H1 (cell line): Measurements from ENCODE around the gene CD44. TPM values are rescaled to one million over a fixed set of nuclear protein-coding genes. Genes with fewer than 3 reads are reported as not detected.

Experiments
- CTCF ChIA-PET: fragments of 300-600 bp; sonication (Branson Sonifier 250); formaldehyde crosslinking; loops from one replicate; lab custom pipeline; 2021; ENCODE audit not compliant: partially characterized antibody; lab: Charles Lee
- POLR2A ChIA-PET: fragments of 300-600 bp; sonication (Branson Sonifier 250); formaldehyde crosslinking; loops from one replicate; lab custom pipeline; 2021; ENCODE audit warnings: inconsistent platforms; ENCODE audit not compliant: partially characterized antibody; lab: Charles Lee
- DNase-seq, 2 experiments: peaks; one replicate each; pipeline versions ENCODE4 v3.0.0 to v3.0.0-alpha.2; 2010 to 2022; ENCODE audit warnings: low spot score in 2 of 2, low read depth in 1 of 2, mixed read lengths in 1 of 2
- FAIRE-seq: peaks from 2 replicates; lab custom pipeline; 2011; peaks lifted over from hg19 to GRCh38; lab: Jason Lieb, UNC
- H2AFZ ChIP-seq: 2 replicates; pipeline ENCODE4 v1.8.1; 2012; ENCODE audit warnings: low read length, inconsistent platforms
- H2AK5ac ChIP-seq: 2 replicates; pipeline ENCODE4 v1.6.1; 2013; ENCODE audit warnings: low read depth, low read length
- H2BK120ac ChIP-seq: replicated peaks from 2 replicates; pipeline ENCODE3; 2013; ENCODE audit warnings: low read depth, low read length, inconsistent platforms
- H2BK12ac ChIP-seq: 2 replicates; pipeline ENCODE4 v1.6.1; 2013; ENCODE audit warnings: low read depth, low read length
- H2BK15ac ChIP-seq: 2 replicates; pipeline ENCODE4 v1.6.1; 2013; ENCODE audit warnings: low read length
- H2BK20ac ChIP-seq: 2 replicates; pipeline ENCODE4 v1.6.1; 2013; ENCODE audit warnings: low read length
- H2BK5ac ChIP-seq: 2 replicates; pipeline ENCODE4 v1.6.1; 2013; ENCODE audit warnings: low read depth, low read length
- H3K14ac ChIP-seq: 2 replicates; pipeline ENCODE4 v1.6.1; 2013; ENCODE audit warnings: inconsistent platforms; ENCODE audit not compliant: insufficient read length
- H3K18ac ChIP-seq: 2 replicates; pipeline ENCODE4 v1.6.1; 2013; ENCODE audit warnings: low read length; ENCODE audit errors: extremely low read depth
- H3K23ac ChIP-seq: 2 replicates; pipeline ENCODE4 v1.6.1; 2013; ENCODE audit warnings: inconsistent platforms; ENCODE audit not compliant: insufficient read length
- H3K23me2 ChIP-seq: 2 replicates; pipeline ENCODE4 v1.6.1; 2013; ENCODE audit warnings: low read depth, low read length
- H3K27ac ChIP-seq: 2 replicates; pipeline ENCODE4 v1.6.1; 2011; ENCODE audit warnings: low read depth, low read length, inconsistent platforms
- H3K27me3 ChIP-seq, 4 experiments: replicated peaks in 1 of 4; 1 replicate in 1 of 4; 2 replicates in 3 of 4; pipeline versions ENCODE4 v1.6.1 to v1.8.1; 2011 to 2013; ENCODE audit warnings: low read length in 3 of 4, mild to moderate bottlenecking in 3 of 4, inconsistent platforms in 2 of 4, mixed read lengths in 2 of 4, moderate library complexity in 1 of 4; ENCODE audit not compliant: control insufficient read depth in 3 of 4, insufficient read depth in 3 of 4; ENCODE audit errors: extremely low read depth in 1 of 4
- H3K36me3 ChIP-seq, 4 experiments: 2 replicates each; pipeline versions ENCODE4 v1.6.1 to v1.8.1; 2011 to 2013; ENCODE audit warnings: mild to moderate bottlenecking in 4 of 4, low read length in 3 of 4, moderate library complexity in 2 of 4, control low read depth in 1 of 4, inconsistent platforms in 1 of 4; ENCODE audit not compliant: insufficient read depth in 4 of 4, control insufficient read depth in 2 of 4
- H3K4ac ChIP-seq: replicated peaks from 2 replicates; pipeline ENCODE3; 2013; ENCODE audit warnings: low read length, low read depth, mixed read lengths, inconsistent platforms; ENCODE audit not compliant: insufficient read length
- H3K4me1 ChIP-seq, 4 experiments: replicated peaks in 1 of 4; 1 replicate in 1 of 4; 2 replicates in 3 of 4; pipeline versions ENCODE4 v1.6.1 to v1.8.1; 2011 to 2013; ENCODE audit warnings: low read length in 3 of 4, inconsistent platforms in 2 of 4, mixed read lengths in 1 of 4; ENCODE audit not compliant: insufficient read depth in 4 of 4, control insufficient read depth in 3 of 4
- H3K4me2 ChIP-seq, 2 experiments: 2 replicates each; pipeline versions ENCODE4 v1.6.1 to v1.8.1; 2011 to 2013; ENCODE audit warnings: low read depth in 2 of 2, low read length in 2 of 2, control low read depth in 1 of 2, inconsistent platforms in 1 of 2, mild to moderate bottlenecking in 1 of 2; ENCODE audit not compliant: insufficient read depth in 1 of 2
- H3K4me3 ChIP-seq, 4 experiments: fragments of 200-600, 300-600 bp in 1 of 4; sonication (generic), shearing (Covaris generic), sonication (Bioruptor Twin) in 1 of 4; 2 replicates each; pipeline versions ENCODE4 v1.5.1 to v1.8.1; 2011 to 2016; ENCODE audit warnings: low read length in 4 of 4, low read depth in 3 of 4, control low read depth in 2 of 4, inconsistent platforms in 2 of 4, mild to moderate bottlenecking in 2 of 4, mixed read lengths in 1 of 4, moderate library complexity in 1 of 4; ENCODE audit not compliant: insufficient read depth in 2 of 4; ENCODE audit errors: extremely low read depth in 1 of 4
- H3K56ac ChIP-seq: replicated peaks from 2 replicates; pipeline ENCODE3; 2013; ENCODE audit warnings: low read depth, mild to moderate bottlenecking, mixed read lengths, low read length, inconsistent platforms; ENCODE audit not compliant: insufficient read length
- H3K79me1 ChIP-seq: 2 replicates; pipeline ENCODE4 v1.6.1; 2013; ENCODE audit warnings: low read depth, low read length, control low read depth
- H3K79me2 ChIP-seq, 2 experiments: 2 replicates each; pipeline versions ENCODE4 v1.6.1 to v1.8.1; 2012 to 2013; ENCODE audit warnings: low read length in 2 of 2, mild to moderate bottlenecking in 2 of 2, inconsistent platforms in 1 of 2; ENCODE audit not compliant: insufficient read depth in 2 of 2, control insufficient read depth in 1 of 2
- H3K9ac ChIP-seq, 4 experiments: replicated peaks in 1 of 4; 1 replicate in 1 of 4; 2 replicates in 3 of 4; pipeline versions ENCODE4 v1.6.1 to v1.8.1; 2011 to 2013; ENCODE audit warnings: low read depth in 3 of 4, low read length in 3 of 4, control low read depth in 2 of 4, mild to moderate bottlenecking in 2 of 4, moderate library complexity in 2 of 4, inconsistent platforms in 1 of 4; ENCODE audit errors: extremely low read depth in 1 of 4
- H3K9me3 ChIP-seq, 2 experiments: 2 replicates each; pipeline versions ENCODE4 v1.6.1 to v1.8.1; 2012 to 2013; ENCODE audit warnings: mild to moderate bottlenecking in 2 of 2, moderate library complexity in 2 of 2, control low read depth in 1 of 2, inconsistent platforms in 1 of 2, low read depth in 1 of 2, low read length in 1 of 2, mixed read lengths in 1 of 2; ENCODE audit not compliant: insufficient read depth in 2 of 2
- H4K20me1 ChIP-seq, 2 experiments: replicated peaks in 1 of 2; 2 replicates each; pipeline versions ENCODE3 to v1.8.1; 2011 to 2013; ENCODE audit warnings: inconsistent platforms in 2 of 2, low read length in 2 of 2, mild to moderate bottlenecking in 1 of 2; ENCODE audit not compliant: insufficient read depth in 2 of 2, control insufficient read depth in 1 of 2
- H4K5ac ChIP-seq: 2 replicates; pipeline ENCODE4 v1.6.1; 2013; ENCODE audit warnings: low read length, low read depth, mixed read lengths, inconsistent platforms; ENCODE audit not compliant: insufficient read length
- H4K8ac ChIP-seq: 2 replicates; pipeline ENCODE4 v1.8.0; 2013; ENCODE audit warnings: mild to moderate bottlenecking, moderate library complexity, low read length, inconsistent platforms; ENCODE audit not compliant: insufficient read depth; ENCODE audit errors: extremely low read depth
- H4K91ac ChIP-seq: replicated peaks from 2 replicates; pipeline ENCODE3; 2013; ENCODE audit warnings: low read length, mixed read lengths, inconsistent platforms; ENCODE audit not compliant: insufficient read length
- CEBPB ChIP-seq: IDR thresholded peaks from 2 replicates; pipeline ENCODE4 v1.6.1; 2012; ENCODE audit warnings: low read depth, low read length
- CREB1 ChIP-seq: IDR thresholded peaks from 2 replicates; pipeline ENCODE4 v1.6.1; 2012; ENCODE audit warnings: inconsistent platforms
- CTBP2 ChIP-seq: IDR thresholded peaks from 2 replicates; pipeline ENCODE4 v1.7.0; 2011; ENCODE audit warnings: borderline replicate concordance, mild to moderate bottlenecking, moderate library complexity, mixed read lengths, low read length; ENCODE audit not compliant: insufficient read depth, insufficient read length
- EZH2 ChIP-seq: fragments of 200-600 bp; sonication (generic); IDR thresholded peaks from 2 replicates; pipeline ENCODE4 v1.7.1; 2012; ENCODE audit warnings: low read depth, mild to moderate bottlenecking, moderate library complexity, low read length, inconsistent platforms; ENCODE audit not compliant: severe bottlenecking
- GTF2F1 ChIP-seq: IDR thresholded peaks from 2 replicates; pipeline ENCODE4 v1.6.1; 2012; ENCODE audit warnings: low read depth, low read length, improper control_type of control experiment, borderline replicate concordance
- HDAC2 ChIP-seq, 2 experiments: fragments of 300-600 bp in 1 of 2; sonication (generic) in 1 of 2; IDR thresholded peaks; 2 replicates each; pipeline ENCODE4 v1.6.1; 2011 to 2012; ENCODE audit warnings: low read depth in 2 of 2, low read length in 2 of 2, mild to moderate bottlenecking in 2 of 2, moderate library complexity in 2 of 2, borderline replicate concordance in 1 of 2, inconsistent platforms in 1 of 2
- PHF8 ChIP-seq: fragments of 200-600 bp; sonication (generic); conservative IDR thresholded peaks from 2 replicates; pipeline ENCODE4 v1.7.1; 2012; ENCODE audit warnings: low read depth, mild to moderate bottlenecking, inconsistent platforms, low read length, moderate library complexity
- POLR2AphosphoS5 ChIP-seq: IDR thresholded peaks from 2 replicates; pipeline ENCODE4 v1.6.1; 2011; ENCODE audit warnings: low read depth, low read length
- RAD21 ChIP-seq, 2 experiments: IDR thresholded peaks in 1 of 2; conservative IDR thresholded peaks in 1 of 2; 2 replicates each; pipeline ENCODE4 v1.6.1; 2011; ENCODE audit warnings: low read depth in 2 of 2, low read length in 2 of 2, improper control_type of control experiment in 1 of 2, inconsistent platforms in 1 of 2, mild to moderate bottlenecking in 1 of 2, moderate library complexity in 1 of 2
- TAF7 ChIP-seq: optimal IDR thresholded peaks from 2 replicates; pipeline ENCODE3; 2011; ENCODE audit warnings: low read depth, mild to moderate bottlenecking, inconsistent platforms, low read length, moderate library complexity, borderline replicate concordance
- TCF12 ChIP-seq: IDR thresholded peaks from 2 replicates; pipeline ENCODE4 v1.6.1; 2011; ENCODE audit warnings: low read depth, mild to moderate bottlenecking, low read length
- TEAD4 ChIP-seq: IDR thresholded peaks from 2 replicates; pipeline ENCODE4 v1.6.1; 2012; ENCODE audit warnings: low read depth, low read length, inconsistent platforms, mixed read lengths
- WGBS, 2 experiments: shearing (Covaris generic) in 1 of 2; methylation state at CpG; one replicate each; pipeline versions ENCODE4 v1.1.6 to v1.1.7; 2013 to 2015; ENCODE audit warnings: low lambda C conversion rate in 2 of 2, mixed read lengths in 2 of 2, inconsistent platforms in 1 of 2, low coverage in 1 of 2, missing lambda C conversion rate in 1 of 2; ENCODE audit not compliant: insufficient replicate concordance in 2 of 2, insufficient coverage in 1 of 2, insufficient read length in 1 of 2; ENCODE audit errors: extremely low coverage in 1 of 2, missing lambda C conversion rate in 1 of 2; 5-methylcytosine and 5-hydroxymethylcytosine counted together
- polyA plus RNA-seq, 7 experiments: library from polyadenylated mRNA; depleted of rRNA in 3 of 7; stranded (reverse) in 5 of 7; unstranded in 2 of 7; fragments of >200 nt in 5 of 7; fragments of 200-250 nt in 2 of 7; gene quantifications; 1 replicate in 5 of 7; 2 replicates in 1 of 7; 4 replicates in 1 of 7; pipeline versions ENCODE4 v1.2.1 to v1.2.3, GENCODE V29; 2011 to 2013; ENCODE audit warnings: missing spikeins in 2 of 7, mixed read lengths in 2 of 7
- total RNA-seq: library from RNA; stranded (reverse); fragmentation: NEBNext Ultra II Directional; extraction: Animal tissue kit (Norgen Biotek cat#: 25700); gene quantifications from 2 replicates; pipeline ENCODE4 v1.2.1, GENCODE V29; 2021
- TF ChIP-seq, protein P1 (sequence below): IDR thresholded peaks from 2 replicates; pipeline ENCODE4 v1.6.1; 2012; ENCODE audit warnings: inconsistent platforms

CD44 gene
- total and polyA plus RNA-seq, 2 of the 8 experiments (the other 6 are each of a cell fraction or from before 2014, with no cell fraction given), result 11.8 to 13.7 TPM

DNA sequence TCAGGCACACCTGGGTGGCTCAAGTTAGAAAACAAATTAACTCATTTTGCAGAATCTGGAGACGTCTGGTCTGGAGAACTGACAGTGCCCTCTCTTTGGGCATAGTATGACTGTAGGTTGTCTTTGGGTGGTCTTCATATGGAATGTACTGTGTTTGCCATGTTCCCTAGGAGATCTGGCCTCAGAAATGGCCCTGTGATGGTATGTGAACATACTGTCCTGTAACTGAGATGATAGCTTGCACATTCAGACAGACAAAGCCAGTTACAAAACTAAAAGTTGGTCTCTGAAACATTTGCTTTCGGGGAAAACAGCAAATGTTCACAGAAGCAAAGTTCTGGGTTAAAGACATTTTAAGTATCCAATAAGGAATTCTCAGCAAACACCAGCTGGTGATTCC lies 29.7 kb downstream of the CD44 start:
- H3K27ac ChIP-seq, result no peak overlapping the region
- H3K4me3 ChIP-seq, result no peak overlapping the region
- TF ChIP-seq EZH2, result no peak
- TF ChIP-seq RAD21 (IDR thresholded peaks at IDR 0.05 in 1 of 2, conservative IDR thresholded peaks at IDR 0.05 in 1 of 2; ENCODE audit: low read depth in 2 of 2, low read length in 2 of 2), result no peak
- TF ChIP-seq TAF7, result no peak
- no peak for TF ChIP-seq GTF2F1
- no peak for TF ChIP-seq PHF8
- no peak for TF ChIP-seq TCF12
- no peak for TF ChIP-seq POLR2AphosphoS5
- TF ChIP-seq CTBP2, result no peak
- no peak for TF ChIP-seq CREB1
- TF ChIP-seq CEBPB, result no peak
- no peak for TF ChIP-seq HDAC2 (IDR thresholded peaks at IDR 0.05; ENCODE audit: borderline replicate concordance in 1 of 2, low read depth in 2 of 2, low read length in 2 of 2)
- TF ChIP-seq TEAD4, result no peak
- TF ChIP-seq, protein P1, sequence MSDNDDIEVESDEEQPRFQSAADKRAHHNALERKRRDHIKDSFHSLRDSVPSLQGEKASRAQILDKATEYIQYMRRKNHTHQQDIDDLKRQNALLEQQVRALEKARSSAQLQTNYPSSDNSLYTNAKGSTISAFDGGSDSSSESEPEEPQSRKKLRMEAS, result no peak
- no peaks in the 10 kb centered on the region for H3K27me3 ChIP-seq
- no peak overlapping the region for H2BK5ac ChIP-seq
- no peak overlapping the region for H4K91ac ChIP-seq
- no peak overlapping the region for H3K14ac ChIP-seq
- FAIRE-seq (no peak), DNase-seq (no peak)
- H2AK5ac ChIP-seq, result no peak overlapping the region
- no peak overlapping the region for H2BK12ac ChIP-seq
- no peak overlapping the region for H2BK20ac ChIP-seq
- no peaks in the 10 kb centered on the region for H3K79me1 ChIP-seq
- no peak overlapping the region for H3K23ac ChIP-seq
- H3K4me1 ChIP-seq, result peaks cover 1 to 9% (median 5%) of the 10 kb centered on the region in 4 experiments; a peak in 6 of 7 replicates
- no peak overlapping the region for H3K18ac ChIP-seq
- H4K5ac ChIP-seq, result no peak overlapping the region
- H3K23me2 ChIP-seq, result no peaks in the 10 kb centered on the region
- H3K4ac ChIP-seq, result no peak overlapping the region
- no peaks in the 10 kb centered on the region for H3K36me3 ChIP-seq
- H4K8ac ChIP-seq, result no peak overlapping the region
- no peaks in the 10 kb centered on the region for H3K79me2 ChIP-seq
- H3K4me2 ChIP-seq, result no peak overlapping the region
- H2BK120ac ChIP-seq, result no peak overlapping the region
- no peak overlapping the region for H2BK15ac ChIP-seq
- CTCF ChIA-PET, result interaction anchor here (0.6 to 3.5 kb wide), 5 partner anchors 9 to 242 kb away, joined by 3 to 11 read pairs (median 4); no protein-coding TSS in a partner anchor
- POLR2A ChIA-PET, result interaction anchor here (0.6 kb wide), 1 partner anchor 51 kb away, joined by 3 read pairs; no protein-coding TSS in a partner anchor
- H3K56ac ChIP-seq, result no peak overlapping the region
- no peaks in the 10 kb centered on the region for H4K20me1 ChIP-seq
- no peaks in the 10 kb centered on the region for H3K9me3 ChIP-seq
- H2AFZ ChIP-seq, result no peak overlapping the region
- no peak overlapping the region for H3K9ac ChIP-seq
- 93% methylated on average over 2 of the region's 2 CpGs; no CpG with 5 or more reads in 1 of the 2 experiments for WGBS, 2 experiments
